Tibial artery (tissue), 4 donors: Measurements from ENCODE around the gene CPLX3.

Source experiments
- DNase-seq, 2 donors: peaks; one replicate each; pipeline ENCODE4 v3.0.0-alpha.2; 2019
- H3K27ac ChIP-seq, 2 donors: fragments of 200-600 bp; sonication (generic) in 1 of 2; 1 replicate in 1 of 2; 2 replicates in 1 of 2; pipeline ENCODE4 v1.5.1; 2018 to 2019; ENCODE audit warnings: mild to moderate bottlenecking in 1 of 2
- H3K27me3 ChIP-seq, 2 donors: fragments of 200-600 bp; sonication (generic) in 1 of 2; one replicate each; pipeline versions ENCODE4 v1.5.1 to v1.6.0; 2016 to 2019
- H3K36me3 ChIP-seq, 3 donors: fragments of 200-600 bp; sonication (generic) in 2 of 3; one replicate each; pipeline ENCODE4 v1.5.1; 2016 to 2019; ENCODE audit warnings: mild to moderate bottlenecking in 2 of 3
- H3K4me1 ChIP-seq, 4 donors: fragments of 200-600 bp; sonication (generic) in 2 of 4; 1 replicate in 3 of 4; 2 replicates in 1 of 4; pipeline ENCODE4 v1.5.1; 2016 to 2019
- H3K4me3 ChIP-seq, 2 donors: fragments of 200-600 bp; sonication (generic) in 1 of 2; 1 replicate in 1 of 2; 2 replicates in 1 of 2; pipeline ENCODE4 v1.5.1; 2018 to 2019; ENCODE audit warnings: mild to moderate bottlenecking in 2 of 2
- H3K9me3 ChIP-seq, 3 donors: fragments of 200-600 bp; sonication (generic) in 1 of 3; one replicate each; pipeline ENCODE4 v1.5.1; 2016 to 2019
- intact Hi-C: fragments of 100-400 bp; cut with DNase I; formaldehyde crosslinking; loops from one replicate; pipeline ENCODE4 v1.15.0; 2023; ENCODE audit warnings: low total_unique reads
- TF ChIP-seq, protein P1 (sequence below), 2 experiments: fragments of 200-600 bp in 1 of 2; fragments of 450-650 bp in 1 of 2; IDR thresholded peaks; one replicate each; pipeline ENCODE4 v1.5.1; 2017 to 2019; ENCODE audit warnings: antibody characterized with exemption in 2 of 2, mild to moderate bottlenecking in 1 of 2, moderate library complexity in 1 of 2

The CPLX3 gene

DNA sequence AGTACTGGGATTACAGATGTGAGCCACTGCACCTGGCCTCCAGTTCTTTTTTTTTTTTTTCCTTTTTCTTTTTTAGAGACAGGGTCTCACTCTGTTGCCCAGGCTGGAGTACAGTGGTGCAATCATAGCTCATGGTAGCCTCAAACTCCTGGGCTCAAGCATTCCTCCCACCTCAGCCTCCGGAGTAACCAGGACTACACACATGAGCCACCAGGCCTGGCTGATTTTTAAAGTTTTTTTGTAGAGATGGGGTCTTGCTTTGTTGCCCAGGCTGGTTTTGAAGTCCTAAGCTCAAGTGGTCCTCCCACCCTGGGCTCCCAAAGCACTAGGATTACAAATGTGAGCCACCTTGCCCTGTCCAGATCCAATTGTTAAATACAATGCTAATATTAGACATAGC, 30.1 kb downstream of the CPLX3 start:
- no peaks in the 10 kb centered on the region for H3K27me3 ChIP-seq
- H3K9me3 ChIP-seq: no peaks in the 10 kb centered on the region
- peaks cover 26 to 29% (median 29%) of the 10 kb centered on the region in 3 donors for H3K36me3 ChIP-seq
- no peak for DNase-seq
- intact Hi-C loops: no loop called here
- TF ChIP-seq, protein P1, sequence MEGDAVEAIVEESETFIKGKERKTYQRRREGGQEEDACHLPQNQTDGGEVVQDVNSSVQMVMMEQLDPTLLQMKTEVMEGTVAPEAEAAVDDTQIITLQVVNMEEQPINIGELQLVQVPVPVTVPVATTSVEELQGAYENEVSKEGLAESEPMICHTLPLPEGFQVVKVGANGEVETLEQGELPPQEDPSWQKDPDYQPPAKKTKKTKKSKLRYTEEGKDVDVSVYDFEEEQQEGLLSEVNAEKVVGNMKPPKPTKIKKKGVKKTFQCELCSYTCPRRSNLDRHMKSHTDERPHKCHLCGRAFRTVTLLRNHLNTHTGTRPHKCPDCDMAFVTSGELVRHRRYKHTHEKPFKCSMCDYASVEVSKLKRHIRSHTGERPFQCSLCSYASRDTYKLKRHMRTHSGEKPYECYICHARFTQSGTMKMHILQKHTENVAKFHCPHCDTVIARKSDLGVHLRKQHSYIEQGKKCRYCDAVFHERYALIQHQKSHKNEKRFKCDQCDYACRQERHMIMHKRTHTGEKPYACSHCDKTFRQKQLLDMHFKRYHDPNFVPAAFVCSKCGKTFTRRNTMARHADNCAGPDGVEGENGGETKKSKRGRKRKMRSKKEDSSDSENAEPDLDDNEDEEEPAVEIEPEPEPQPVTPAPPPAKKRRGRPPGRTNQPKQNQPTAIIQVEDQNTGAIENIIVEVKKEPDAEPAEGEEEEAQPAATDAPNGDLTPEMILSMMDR (IDR thresholded peaks at IDR 0.05): no peak
- H3K4me1 ChIP-seq: peaks cover 0 to 11% (median 7%) of the 10 kb centered on the region in 4 donors
- no peak overlapping the region for H3K4me3 ChIP-seq
- no peak overlapping the region for H3K27ac ChIP-seq

DNA sequence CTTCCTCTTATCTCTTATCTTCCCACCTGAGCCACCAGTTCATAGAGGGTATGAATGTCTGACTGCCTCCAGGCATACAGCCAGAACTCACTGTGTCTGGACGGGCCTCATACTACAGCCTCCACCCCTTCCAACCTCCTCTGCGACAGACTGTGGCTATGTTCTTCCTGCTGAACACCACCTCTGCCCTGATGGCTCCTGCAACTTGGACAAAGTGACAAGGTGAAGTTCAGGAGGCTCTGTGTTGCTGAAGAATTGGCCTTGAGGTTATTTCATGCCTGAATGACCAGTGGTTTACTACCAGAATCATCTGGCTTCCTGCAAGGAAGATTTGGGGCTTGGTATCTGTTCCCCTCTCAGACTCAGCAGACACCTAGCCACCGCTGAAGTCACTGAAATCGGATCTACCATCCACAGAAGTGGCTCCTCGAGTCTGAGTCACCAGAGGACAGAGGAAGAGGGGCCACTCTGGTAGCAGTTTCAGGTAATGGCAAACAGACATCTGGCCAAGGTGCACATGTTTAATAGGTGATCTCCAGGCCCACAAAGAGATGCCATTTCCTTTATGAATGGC, 30.7 kb downstream of the CPLX3 start:
- no peak overlapping the region for H3K27ac ChIP-seq
- H3K4me1 ChIP-seq: peaks cover 0 to 11% (median 7%) of the 10 kb centered on the region in 4 donors

DNA sequence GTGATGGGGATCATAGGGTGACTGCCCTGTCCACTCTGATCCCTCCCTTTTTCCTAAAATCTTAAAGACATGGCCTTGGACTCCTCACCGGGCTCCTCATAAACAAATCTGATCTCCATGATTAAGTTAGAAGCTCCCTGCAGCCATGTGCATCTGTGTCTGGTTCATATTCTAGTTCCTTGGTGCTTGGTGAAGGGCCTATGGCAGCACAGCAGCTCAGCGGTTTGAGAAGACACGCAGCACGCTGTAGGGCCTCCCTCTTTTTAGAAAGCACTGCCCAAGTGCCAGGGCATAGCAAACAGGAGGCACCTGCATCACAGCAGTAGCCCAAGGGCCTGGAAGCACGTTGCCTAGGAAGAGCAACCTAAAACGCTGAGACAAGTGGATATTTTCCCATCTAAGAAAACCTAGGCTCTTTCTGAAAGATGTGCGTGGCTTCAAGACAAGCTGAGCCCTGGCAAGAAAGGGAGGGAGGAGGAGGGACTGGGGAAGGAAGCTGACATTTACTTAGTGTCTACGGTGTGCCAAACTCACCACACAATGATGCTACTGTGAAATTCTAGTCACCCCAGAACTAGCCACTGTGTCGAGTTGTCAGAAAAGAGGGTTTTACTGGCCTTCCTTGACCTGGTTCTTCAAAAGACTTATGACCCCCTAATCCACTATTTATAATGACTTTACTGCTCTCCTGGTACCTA, 31.4 kb downstream of the CPLX3 start:
- H3K27me3 ChIP-seq: no peaks in the 10 kb centered on the region
- peaks cover 0 to 11% (median 7%) of the 10 kb centered on the region in 4 donors for H3K4me1 ChIP-seq
- H3K9me3 ChIP-seq: no peaks in the 10 kb centered on the region
- H3K27ac ChIP-seq: no peak overlapping the region
- peaks cover 13 to 16% (median 16%) of the 10 kb centered on the region in 3 donors for H3K36me3 ChIP-seq
- no peak overlapping the region for H3K4me3 ChIP-seq
- intact Hi-C loops: no loop called here
- no peak for DNase-seq
- TF ChIP-seq, protein P1 (IDR thresholded peaks at IDR 0.05): no peak

More for the DNA sequence above, 30.7 kb downstream of the CPLX3 start:
- no peak for DNase-seq
- Histone ChIP-seq H3K36me3 (peaks cover 20 to 23% (median 22%) of the 10 kb centered on the region in 3 donors), H3K27me3 (no peaks in the 10 kb centered on the region), H3K9me3 (no peaks in the 10 kb centered on the region), H3K4me3 (no peak overlapping the region)
- intact Hi-C loops: no loop called here
- TF ChIP-seq, protein P1 (IDR thresholded peaks at IDR 0.05): no peak

DNA sequence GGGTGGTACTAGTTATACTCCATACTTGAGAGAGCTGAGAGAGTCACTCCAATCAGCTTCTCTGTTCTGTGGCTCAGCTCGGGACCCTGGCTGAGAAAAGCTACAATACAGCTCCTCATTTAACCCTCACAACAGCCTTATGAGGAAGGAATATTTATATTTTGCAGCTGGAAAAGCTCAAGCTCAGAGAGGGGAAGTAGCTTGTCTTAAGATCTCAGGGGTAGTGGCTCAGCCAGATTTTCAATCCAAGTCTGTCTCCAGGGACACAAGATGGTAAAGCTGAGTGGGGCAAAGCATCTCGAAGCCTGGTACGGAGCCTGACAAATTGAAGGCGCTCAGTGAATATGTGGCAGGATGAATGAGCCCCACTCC, 31.9 kb downstream of the CPLX3 start:
- intact Hi-C loops: no loop called here
- no peaks in the 10 kb centered on the region for H3K27me3 ChIP-seq
- H3K4me1 ChIP-seq: peaks cover 0 to 12% (median 7%) of the 10 kb centered on the region in 4 donors
- no peak for DNase-seq
- TF ChIP-seq, protein P1 (IDR thresholded peaks at IDR 0.05): no peak
- peaks cover 8 to 11% (median 10%) of the 10 kb centered on the region in 3 donors for H3K36me3 ChIP-seq
- H3K4me3 ChIP-seq: no peak overlapping the region
- no peak overlapping the region for H3K27ac ChIP-seq
- H3K9me3 ChIP-seq: no peaks in the 10 kb centered on the region

DNA sequence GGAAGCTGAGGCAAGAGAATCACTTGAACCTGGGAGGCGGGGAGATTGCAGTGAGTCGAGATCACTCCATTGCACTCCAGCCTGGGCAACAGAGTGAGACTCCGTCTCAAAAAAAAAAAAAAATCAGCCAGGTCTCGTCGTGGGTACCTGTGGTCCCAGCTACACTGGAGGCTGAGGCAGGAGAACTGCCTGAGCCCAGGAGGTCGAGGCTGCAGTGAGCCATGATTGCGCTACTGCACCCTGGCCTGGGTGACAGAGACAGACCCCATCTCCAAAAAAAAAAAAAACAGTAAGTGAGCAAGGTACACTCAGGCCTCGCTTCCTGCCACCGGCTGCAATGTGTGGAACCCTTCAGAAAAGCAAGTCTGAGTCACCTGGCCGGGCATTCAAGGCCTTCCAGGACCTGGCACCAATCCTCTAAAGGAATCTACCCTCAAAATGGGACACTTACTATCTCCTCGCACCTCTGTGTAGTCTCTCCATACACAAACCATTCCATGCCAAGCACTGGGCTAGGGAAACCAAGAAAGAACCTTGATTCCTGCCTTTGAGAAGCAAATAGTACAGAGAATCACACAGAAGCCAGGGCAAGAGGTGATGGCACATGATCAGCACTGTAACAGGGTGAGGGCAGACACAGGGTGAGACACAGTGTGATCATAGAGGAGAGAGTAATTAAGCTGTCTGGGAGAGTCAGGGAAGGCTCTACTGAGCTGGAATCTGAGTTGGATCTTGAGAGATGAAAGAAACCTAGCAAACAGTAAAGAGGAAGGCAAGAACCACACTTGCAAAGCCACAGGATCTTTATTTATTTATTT, 37.0 kb downstream of the CPLX3 start:
- intact Hi-C loops: no loop called here
- H3K27ac ChIP-seq: no peak overlapping the region
- H3K27me3 ChIP-seq: no peaks in the 10 kb centered on the region
- H3K36me3 ChIP-seq: peaks cover 0 to 14% (median 0%) of the 10 kb centered on the region in 3 donors
- TF ChIP-seq, protein P1 (IDR thresholded peaks at IDR 0.05): no peak
- no peak overlapping the region for H3K4me3 ChIP-seq
- peaks cover 0 to 29% (median 12%) of the 10 kb centered on the region in 4 donors for H3K4me1 ChIP-seq
- H3K9me3 ChIP-seq: no peaks in the 10 kb centered on the region
- DNase-seq: no peak
